GM21381 (cell line): Measurements from ENCODE around the gene CPXM2.
"Not testable (repeated sequence)": the region's sequence is repeated elsewhere in the genome, so short reads cannot be mapped to it uniquely, and the experiment has no call there.

ENCODE experiments used
- ATAC-seq: cut with Tn5 transposase; IDR thresholded peaks from one replicate; pipeline ENCODE4 v1.9.1; 2021; ENCODE audit warnings: mild to moderate bottlenecking, moderate library complexity; ENCODE audit not compliant: unreplicated experiment

CPXM2 gene

DNA sequence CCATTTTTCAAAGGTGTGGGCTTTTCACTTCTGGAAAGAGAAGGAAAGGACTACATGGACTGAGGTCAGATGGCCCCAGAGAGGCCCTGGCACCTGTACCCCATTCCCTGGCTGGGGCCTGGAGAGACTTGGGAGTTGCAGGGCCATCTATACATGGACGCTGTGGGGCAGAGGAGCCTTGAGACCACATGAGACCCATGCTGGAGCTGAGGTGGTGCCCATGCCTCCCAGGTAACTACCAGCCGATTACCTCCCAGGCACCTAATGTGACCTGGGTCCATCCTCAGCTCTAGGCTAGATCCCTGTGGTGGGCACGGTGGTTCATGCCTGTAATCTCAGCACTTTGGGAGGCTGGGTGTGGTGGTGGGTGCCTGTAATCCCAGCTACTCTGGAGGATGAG, 144.2 kb downstream of the CPXM2 start:
- no peak for ATAC-seq

DNA sequence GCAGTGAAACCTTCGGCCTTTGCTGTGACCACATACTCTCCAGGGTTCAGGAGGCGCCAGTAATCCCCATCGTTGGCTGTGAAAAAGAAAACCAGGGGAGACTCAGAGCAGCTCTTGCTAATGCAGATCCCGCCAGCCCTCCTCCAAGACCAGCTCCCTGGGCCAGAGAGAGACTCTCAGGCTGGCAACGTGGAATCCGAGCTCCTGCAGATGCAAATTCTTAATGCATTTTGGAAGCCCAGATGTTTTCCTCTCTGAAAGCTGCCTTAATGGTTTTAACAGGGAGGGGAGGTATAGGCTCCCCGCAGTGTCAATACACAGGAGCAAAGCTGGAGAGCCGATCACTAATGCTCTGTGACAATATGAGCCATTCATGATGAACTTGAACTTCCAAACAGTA, 144.7 kb downstream of the CPXM2 start:
- no peak for ATAC-seq

DNA sequence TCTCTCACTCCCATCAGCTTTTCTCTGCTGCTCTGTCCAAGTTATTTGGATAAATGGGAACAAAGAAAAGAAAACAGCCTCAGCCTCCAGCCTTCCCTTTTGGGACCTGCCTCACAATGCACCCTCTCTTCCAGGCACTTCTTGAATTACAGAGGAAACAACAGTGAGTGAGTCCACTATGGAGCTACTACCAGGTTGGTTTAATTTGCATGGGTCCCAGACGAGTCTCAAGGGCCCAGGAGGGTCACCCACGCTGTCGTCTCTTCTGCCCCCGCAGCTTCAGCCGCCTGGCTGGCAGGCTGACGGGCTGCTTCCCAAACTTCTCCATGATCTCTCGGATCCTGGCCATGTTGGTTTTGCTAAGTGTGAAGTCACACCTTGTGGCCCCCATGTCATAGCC, 145.1 kb downstream of the CPXM2 start:
- ATAC-seq, result no peak

DNA sequence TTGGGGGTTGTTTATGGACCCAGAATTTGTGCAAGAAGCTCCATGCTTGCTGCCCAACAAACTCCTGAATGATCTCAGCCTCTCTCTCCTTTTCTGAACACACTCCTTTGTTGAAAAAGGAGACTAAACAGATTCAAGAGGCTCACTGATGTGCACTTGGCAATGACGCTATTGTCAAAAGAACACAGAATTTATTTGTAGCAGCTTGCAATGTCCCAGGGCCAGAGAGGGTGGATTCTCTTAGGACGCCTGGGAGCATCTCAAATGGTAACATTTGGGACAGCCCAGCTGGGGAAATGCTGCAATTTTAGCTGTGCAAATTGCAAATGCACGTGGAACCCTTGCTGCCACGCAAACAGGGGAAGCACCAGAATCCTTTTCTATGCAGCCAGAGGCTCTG, 145.5 kb downstream of the CPXM2 start:
- ATAC-seq, result no peak

DNA sequence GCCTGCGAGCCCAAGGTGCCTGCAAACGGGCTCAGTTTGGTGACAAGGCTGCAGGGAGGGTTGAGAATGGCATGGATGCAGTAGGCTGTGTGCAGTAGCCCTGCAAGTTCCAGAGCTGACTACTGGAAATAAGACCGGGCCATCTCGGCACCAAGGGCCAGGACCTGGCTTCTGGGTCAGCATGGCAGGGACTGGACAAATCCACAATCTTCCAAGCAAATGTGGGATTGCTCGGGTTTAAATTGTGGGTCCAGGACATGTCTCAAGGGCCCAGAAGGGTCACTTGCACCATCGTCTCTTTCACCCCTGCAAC, 147.4 kb downstream of the CPXM2 start:
- no peak for ATAC-seq

DNA sequence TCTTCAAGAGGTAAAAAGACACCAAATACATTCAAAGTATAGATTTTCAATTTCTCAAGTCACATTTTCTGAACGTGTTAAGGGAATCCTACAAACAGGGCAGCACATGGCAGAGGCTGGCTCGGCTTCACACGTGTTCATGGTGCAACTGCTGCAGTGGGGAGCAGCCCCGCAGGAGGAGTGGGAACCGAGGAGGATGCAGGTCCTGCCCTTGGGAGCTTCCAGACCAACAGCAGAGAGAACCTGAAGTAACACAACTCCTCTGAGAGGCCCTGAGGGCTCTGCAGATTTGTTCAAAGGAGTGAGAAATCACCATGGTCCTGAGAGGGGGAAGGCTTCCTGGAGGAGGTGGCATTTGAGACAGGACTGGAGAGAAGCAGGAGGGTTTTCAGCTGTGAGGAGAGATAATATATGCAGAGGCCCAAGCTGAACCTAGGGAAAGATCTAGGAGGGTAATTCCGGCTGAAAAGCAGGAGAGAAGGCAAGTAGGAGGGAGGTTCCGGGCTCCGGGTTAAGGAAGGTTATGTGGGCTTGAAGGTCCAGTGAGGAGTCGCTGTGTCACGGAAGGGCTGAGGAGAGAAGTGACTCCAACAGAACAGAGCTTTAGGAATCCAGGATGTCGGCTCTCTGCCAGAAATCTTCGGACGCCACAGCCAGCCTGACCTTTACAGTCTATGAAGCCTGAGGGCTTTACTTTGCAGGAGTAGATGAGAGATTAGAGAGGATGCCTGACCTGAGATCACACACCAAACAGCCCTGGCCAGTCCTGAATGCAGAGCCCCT, 148.0 kb downstream of the CPXM2 start:
- ATAC-seq, result no peak

DNA sequence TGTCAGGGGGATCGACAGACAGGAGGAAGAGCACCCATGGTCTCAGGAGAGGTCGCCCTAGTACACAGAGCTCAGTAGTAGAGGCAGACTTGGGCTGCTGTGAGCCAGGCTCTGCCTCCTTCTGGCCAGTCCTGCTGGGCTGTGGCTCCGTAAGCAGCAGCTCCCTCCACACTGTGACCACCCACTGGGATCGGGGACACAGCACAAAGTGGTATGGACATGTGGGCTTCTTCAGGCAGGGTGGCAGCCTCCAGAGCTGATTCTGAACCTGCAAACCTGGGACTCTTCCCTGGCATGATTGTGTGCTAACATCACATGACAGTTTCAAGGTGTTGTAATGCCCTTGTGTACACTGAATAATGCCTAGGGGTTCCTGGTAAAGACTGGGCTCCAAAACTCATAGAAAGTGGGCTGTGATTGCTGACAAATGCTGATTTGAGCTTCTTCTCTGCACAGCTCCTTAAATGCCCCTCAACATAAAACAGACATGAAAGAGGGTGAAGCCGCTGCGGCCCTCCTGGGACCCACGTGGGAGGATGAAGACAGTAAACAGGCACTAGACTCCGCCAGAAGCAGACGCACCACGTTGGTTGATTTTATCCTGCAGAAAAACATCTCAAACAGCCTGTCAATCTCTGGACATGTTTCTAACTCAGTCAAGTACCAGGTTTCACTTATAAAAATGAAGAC, 148.7 kb downstream of the CPXM2 start:
- ATAC-seq, result no peak

DNA sequence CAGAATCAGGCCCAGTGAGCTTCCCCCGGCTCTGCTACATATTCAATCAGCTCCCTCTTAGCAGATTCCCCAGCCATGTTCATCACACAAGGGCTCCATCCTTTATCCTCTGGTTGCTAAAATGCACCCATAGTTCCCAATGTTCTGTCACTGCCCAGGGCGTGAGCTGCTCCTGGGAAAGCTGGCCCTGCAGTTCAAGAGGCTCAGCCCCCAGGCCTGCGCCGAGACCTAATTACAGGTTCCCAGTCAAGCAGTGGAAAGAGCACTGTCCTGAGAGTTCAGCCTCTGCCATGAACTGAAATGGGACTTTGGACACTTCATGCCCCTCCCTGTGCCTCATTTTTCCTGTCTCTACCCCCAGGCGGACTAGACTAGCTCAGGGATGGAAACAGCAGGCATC, 149.9 kb downstream of the CPXM2 start:
- ATAC-seq, result no peak

DNA sequence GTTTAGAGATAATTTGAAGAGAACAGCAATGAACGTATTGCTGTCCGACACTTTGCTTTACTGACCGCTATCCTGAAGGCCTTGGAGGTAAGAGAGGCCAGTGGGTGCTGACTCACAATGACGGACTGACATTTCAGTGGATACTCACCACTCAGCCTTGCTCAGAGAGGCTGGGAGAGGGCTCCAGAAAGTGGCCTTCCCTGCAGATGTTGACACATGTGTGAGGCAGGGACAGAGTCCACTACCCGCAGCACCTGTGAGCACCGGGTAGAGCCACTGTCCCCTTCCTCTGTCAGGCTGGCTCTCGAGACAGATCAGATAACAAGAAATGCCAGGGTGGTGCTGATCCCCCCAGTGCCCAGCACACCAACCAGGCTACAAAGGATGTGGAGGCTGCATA, 150.5 kb downstream of the CPXM2 start:
- ATAC-seq, result no peak

DNA sequence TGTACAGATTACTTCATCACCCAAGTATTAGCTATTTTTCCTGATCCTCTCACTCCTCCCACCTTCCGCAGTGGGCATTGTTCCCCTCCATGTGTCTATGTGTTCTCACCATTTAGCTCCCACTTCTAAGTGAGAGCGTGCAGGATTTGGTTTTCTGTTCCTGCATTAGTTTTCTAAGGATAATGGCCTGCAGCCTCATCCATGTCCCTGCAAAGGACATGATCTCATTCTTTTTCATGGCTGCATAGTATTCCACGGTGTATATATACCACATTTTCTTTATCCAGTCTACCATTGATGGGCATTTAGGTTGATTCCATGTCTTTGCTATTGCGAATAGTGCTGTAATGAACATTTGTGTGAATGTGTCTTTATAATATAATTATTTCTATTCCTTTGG, 154.7 kb downstream of the CPXM2 start:
- not testable (repeated sequence) for ATAC-seq

DNA sequence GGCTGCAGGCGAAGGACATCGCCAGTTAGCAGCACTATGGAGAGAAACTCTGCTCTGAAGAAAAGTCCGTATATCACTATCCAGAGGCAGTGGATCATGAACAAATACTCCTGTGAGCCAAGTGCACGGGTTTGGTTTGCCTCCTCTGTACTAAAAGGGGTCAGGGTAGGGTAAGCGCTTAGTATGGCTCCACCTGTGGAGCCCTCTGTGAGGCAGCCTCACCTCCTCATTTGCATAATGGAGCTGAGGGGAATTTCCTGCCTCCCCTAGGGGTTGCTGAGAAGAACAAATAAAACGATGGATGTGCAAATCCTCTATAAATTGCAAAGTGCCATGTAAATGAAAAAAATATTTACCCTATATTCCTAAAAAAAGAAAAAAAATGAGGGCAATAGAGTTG, 162.1 kb downstream of the CPXM2 start:
- ATAC-seq, result no peak

DNA sequence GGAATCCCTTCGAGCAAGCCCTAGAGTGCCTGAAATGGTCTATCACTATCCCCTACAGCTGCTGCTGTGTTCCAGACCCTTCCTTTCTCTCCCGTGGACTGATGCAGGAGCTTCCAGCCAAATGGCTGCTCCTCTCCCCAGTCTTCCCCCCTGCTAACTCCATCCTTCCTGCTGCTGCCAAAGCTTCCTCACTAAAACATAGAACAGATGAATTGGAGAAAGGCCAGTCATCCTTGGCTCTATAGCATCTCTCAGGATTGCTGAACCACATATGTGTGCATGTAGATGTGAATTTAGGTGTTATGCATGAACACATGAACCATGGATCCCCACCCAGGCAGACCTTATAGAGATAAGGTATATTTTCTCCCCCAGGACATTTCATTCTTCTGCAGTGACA, 164.8 kb downstream of the CPXM2 start:
- ATAC-seq, result no peak

DNA sequence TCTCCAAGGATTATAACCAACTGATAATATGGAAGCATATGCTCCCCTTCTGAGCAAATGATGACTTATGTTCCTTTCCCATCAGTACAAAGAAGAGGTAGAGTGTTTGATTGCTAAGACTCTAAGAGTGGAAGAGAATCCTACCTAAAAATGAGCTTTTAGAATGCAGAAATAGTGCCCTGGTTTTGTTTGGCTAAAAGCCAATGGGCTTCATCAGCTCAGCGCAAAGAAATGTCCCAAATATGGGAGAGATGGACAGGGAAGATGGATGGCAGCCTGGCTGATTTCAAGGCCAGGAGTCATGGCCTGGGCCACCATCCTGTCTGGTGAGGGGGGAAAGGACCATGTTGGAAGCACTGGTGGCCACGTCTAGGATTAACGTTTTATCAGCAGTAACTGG, 165.2 kb downstream of the CPXM2 start:
- no peak for ATAC-seq

DNA sequence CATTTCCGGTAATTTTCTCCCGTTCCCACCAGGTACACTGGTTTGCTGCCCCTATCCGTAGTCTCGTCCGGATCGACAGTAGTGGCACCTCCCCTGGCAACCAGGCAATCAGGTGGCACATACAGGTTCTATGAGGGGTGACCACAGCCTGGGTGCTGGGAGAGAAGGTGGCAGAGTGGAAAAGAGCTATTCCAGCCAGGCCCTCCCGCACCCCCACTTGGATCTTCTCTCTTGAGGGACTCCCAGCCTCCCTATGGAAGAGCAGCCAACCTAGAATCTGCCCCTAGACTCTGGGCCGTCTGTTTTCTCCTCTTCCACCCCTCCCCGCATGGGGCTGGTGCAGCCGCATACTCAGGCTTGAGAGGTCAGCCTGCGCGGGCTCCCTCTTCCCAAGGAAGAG, 166.9 kb downstream of the CPXM2 start:
- ATAC-seq, result no peak

DNA sequence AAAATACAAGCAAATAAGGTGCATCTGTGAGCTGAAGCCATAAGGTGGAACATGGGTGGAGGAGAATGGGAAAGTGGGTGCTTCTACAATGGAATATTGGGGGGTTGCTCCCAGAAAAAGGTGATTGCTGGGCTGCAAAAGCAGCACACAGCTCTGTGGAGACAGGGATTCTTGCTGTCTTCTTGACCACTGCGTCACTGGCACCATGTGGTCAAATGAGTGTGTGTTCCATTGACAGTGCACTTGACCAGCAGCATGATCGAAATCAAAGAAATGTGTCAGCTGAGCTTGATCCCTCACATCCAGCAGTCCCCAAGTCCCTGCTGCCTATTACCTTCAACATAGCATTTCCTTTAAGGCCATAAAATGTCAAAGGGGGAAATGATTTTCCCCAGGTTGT, 169.3 kb downstream of the CPXM2 start:
- ATAC-seq, result no peak

DNA sequence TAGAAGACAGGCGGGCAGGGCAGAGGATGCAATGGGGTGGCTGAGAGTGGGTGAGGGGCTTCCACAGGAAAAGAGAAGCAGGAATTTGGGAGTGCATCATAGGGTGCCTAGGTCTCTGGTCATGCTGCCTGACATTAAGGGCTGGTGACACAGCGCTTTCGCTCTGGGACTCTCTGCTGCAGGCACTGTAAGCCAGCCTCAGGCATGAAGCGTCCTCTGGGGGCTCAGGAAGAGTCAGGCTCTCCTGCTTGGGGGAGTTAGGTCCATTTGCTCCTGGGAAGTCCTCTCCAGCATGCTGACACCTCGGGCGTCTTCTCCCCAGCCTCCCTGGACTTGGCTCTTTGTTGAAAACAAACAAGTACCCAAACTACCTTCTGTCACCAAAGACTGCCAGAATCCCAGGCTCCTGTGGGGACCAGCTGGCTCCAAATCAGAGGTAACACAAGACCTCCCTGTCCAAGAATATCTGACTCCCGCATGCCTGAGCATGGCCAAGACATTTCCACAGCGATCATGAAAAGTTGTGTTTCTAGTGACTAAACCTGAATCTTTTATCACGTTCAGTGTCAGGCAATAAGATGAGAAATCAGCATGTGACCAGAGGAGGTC, 170.1 kb downstream of the CPXM2 start:
- no peak for ATAC-seq

DNA sequence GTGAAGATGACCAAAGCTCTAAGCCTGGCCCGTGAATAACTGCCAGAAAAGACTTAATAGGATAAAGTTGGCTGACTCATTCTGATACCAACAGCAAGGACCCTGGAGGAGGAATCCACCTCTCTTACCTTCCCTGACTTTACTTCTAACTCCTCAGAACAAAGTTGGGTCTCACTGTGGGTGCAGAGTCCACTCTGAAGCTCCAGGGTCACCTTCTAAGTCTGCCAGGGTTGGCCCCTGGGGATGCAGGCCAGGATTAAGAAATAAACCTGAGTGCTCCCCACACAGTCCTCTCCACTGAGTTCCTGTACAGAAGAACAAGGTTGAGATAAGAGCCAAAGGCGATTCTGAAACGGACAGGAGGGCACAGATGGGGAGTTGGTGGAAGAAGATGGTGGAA, 171.1 kb downstream of the CPXM2 start:
- no peak for ATAC-seq

DNA sequence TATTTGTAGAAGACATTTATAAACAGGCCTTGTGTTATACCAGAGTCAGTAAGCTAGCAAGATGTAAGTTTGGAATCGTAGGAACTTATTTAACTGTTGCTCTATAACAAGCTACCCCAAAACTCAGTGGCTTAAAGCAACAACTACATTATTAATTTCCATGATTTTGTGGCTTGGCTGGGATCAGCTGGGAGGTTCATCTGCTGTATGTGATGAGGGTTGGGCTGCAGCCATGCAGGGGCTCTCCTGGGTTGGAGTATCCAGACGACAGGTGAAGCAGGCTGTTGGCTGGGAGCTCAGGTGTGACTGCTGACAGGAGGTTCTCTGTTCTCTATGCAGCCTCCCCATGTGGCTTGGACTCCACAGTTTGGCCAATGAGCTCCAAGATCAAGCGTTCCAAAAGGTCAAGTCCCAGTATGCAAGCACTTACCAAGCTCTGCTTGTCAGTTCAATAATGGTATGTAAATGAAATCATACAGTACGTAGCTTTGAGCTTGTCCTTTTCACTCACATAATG, 173.0 kb downstream of the CPXM2 start:
- no peak for ATAC-seq

DNA sequence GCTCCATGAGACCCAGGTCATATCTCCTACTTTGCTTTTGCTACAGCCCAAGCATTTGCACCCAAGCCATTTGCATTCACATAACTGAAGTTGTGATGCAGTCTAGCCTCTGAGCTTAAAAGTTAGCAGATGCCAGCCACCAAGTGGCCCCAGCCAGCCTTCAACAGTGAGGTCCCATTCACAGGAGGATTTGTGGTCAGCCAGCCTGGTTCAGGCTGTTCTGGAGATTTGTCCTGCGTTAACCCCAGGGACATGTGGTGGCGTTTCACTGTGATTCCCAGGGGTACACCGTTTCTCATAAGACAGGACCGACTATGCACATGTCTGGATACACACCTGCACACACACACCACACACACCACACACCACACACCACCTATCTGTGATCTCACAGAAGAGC, 174.3 kb downstream of the CPXM2 start:
- no peak for ATAC-seq

DNA sequence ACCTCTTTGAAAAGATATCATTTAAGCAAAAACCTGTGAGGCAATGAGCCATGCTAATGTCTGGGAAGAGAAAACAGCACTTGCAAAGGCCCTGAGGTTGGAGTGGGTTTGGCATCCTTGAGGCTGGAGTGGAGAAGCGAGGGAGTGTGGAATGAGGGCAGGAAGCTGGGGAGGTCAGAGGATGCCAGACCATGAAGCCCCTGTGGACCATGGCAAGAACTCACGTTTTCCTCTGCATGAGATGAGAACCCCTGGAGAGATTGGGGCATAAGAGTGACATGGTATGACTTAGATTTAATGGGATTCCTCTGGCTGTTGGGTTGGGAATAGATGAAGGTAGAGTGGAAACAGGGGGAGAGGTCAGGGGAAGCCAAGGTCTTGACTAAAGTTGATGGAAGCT, 176.1 kb downstream of the CPXM2 start:
- no peak for ATAC-seq

DNA sequence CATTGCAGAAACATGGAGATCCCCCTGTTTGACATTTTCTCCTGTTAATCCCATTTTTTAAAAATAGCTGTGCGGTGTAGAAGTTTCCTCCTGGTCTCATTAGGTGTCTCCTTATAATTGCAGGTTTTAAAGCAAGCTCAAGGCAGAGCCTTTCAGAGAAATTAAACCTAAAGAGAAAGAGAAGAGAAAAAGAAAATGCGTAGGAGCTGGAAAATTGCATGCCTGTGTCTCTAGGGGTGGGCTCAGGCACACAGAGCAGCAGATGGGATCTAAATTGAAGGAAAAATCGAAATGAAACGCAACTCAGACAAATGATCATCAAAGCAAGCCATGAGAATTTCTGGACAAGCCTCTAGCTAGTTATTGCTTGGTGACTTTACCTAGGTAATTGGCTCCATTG, 185.4 kb downstream of the CPXM2 start:
- no peak for ATAC-seq

DNA sequence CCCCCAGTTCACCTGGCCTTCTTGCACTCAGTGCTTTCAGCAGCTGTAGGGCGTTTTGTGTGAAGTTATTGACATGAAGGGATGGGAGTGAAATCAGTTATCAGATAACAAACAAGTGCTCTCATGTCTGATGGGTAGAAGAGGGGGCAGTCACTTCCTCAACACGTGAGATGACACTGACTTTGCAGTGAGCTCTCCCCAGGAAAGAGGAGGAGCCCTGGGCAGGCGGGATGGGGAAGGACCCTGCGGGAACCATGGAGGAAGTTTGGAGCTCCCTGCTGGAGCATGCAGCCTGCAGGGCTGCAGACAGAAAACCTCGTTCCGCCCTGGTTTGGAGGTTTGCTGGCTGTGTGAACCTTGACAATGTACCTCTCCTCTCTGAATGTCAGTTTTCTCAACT, 186.8 kb downstream of the CPXM2 start:
- ATAC-seq, result no peak
